Measurements from ENCODE around the gene TM4SF1. TPM values are rescaled to one million over a fixed set of nuclear protein-coding genes. Genes with fewer than 3 reads are reported as not detected.

The TM4SF1 gene
- total and polyA plus RNA-seq, 2 experiments from 2014 or later: 0.10 to 0.74 TPM

DNA sequence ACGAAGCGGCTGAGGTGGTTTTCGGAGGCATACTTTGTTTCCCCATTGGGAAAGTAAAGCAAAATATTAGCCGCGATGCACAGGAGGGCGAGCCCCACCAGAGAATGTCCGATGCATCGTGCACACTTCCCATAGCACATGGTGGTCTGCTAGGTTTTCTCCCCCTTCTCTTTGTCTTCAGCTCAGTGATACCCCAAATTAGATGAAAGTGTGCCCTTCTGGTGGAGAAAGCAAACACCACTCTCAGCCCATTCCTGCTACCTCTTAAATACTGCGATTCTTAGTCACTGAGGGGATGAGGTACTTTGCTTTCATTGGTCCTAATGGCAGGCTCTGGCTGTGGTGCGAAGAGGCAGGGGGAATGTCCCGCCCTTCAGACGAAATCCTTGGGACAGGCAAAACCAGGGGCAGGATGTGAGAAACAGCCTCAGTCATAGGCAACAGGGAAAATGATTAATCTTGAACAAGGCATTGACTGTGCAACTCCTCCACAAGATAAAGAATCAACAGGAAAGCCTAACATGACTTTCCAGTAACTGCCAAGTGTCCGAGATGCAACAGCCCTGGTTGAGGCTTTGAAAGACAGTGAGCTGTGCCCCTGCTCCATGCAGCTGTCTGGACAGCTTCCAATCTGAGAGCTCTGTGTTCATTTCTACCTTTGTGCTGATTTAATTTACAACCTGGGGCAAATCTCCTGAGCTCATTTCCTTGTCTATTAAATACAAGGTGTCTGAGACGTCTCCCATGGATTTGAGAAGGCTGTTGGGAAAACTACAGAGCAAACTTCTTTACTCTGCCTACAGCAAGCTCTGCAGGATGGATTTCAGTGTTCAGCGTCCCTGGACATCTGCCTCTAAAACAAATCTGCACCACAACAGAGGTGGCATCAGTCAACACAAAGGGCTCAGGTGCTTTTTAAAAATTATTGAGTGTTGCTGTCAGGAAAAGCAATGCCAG, at the start of gene TM4SF1 (continued):
- no peak for TF ChIP-seq ZNF331 (CRISPR knock-in tag; IDR thresholded peaks at IDR 0.05; ENCODE audit: low read depth)

DNA sequence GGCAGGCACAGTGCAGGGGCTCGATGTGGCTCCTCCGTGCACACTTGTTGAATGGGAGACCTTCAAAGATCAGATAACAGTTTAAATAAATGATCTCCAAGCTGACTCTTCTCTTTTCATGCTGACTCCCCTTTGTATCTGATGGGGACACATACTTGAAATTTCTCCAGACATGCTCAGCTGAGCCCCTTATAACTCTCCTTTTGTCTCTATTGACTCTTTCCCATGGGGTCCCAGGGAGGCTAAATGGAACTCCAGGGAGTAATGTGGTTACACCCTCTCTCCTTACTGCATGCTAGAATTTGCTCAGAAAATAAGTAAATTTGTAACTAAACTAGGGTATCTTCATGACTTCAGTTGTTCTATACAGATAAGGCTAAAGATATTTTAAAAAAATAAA, 48.9 kb upstream of the TM4SF1 start:
- Histone ChIP-seq H2AFZ (peak overlapping the region; percentile 80), H3K27me3 (ENCODE audit: insufficient read depth) (no peaks in the 10 kb centered on the region), H3K36me3 (ENCODE audit: insufficient read depth) (no peaks in the 10 kb centered on the region), H3F3A (replicated peaks; ENCODE audit: low read depth) (no peaks in the 10 kb centered on the region), H4K20me1 (replicated peaks; ENCODE audit: insufficient read depth) (no peaks in the 10 kb centered on the region), H3K27ac (ENCODE audit: low read depth) (no peak overlapping the region), H3K4me2 (no peak overlapping the region), H3K4me3 (no peak overlapping the region), H3K4me1 (ENCODE audit: insufficient read depth) (no peaks in the 10 kb centered on the region), H3K9me2 (ENCODE audit: insufficient read depth) (no peaks in the 10 kb centered on the region; the same call in 1 of the 2 replicates), H3K79me2 (replicated peaks; ENCODE audit: insufficient read depth) (no peaks in the 10 kb centered on the region)
- no peak overlapping the region for H3K4me3 Mint-ChIP-seq
- no peak overlapping the region for H3K27ac Mint-ChIP-seq
- peaks cover 1% of the 10 kb centered on the region for H3K27me3 Mint-ChIP-seq (ENCODE audit: insufficient read depth, low read depth, poor library complexity)
- no peaks in the 10 kb centered on the region for H3K36me3 Mint-ChIP-seq (ENCODE audit: low read depth)
- ATAC-seq (peak; percentile 76), DNase-seq (ENCODE audit: low spot score) (peak; percentile 54)
- H3K9me3 Mint-ChIP-seq: no peaks in the 10 kb centered on the region
- peaks cover 5% of the 10 kb centered on the region; the same call in 1 of the 3 replicates for H3K4me1 Mint-ChIP-seq
- TF ChIP-seq, protein P1, sequence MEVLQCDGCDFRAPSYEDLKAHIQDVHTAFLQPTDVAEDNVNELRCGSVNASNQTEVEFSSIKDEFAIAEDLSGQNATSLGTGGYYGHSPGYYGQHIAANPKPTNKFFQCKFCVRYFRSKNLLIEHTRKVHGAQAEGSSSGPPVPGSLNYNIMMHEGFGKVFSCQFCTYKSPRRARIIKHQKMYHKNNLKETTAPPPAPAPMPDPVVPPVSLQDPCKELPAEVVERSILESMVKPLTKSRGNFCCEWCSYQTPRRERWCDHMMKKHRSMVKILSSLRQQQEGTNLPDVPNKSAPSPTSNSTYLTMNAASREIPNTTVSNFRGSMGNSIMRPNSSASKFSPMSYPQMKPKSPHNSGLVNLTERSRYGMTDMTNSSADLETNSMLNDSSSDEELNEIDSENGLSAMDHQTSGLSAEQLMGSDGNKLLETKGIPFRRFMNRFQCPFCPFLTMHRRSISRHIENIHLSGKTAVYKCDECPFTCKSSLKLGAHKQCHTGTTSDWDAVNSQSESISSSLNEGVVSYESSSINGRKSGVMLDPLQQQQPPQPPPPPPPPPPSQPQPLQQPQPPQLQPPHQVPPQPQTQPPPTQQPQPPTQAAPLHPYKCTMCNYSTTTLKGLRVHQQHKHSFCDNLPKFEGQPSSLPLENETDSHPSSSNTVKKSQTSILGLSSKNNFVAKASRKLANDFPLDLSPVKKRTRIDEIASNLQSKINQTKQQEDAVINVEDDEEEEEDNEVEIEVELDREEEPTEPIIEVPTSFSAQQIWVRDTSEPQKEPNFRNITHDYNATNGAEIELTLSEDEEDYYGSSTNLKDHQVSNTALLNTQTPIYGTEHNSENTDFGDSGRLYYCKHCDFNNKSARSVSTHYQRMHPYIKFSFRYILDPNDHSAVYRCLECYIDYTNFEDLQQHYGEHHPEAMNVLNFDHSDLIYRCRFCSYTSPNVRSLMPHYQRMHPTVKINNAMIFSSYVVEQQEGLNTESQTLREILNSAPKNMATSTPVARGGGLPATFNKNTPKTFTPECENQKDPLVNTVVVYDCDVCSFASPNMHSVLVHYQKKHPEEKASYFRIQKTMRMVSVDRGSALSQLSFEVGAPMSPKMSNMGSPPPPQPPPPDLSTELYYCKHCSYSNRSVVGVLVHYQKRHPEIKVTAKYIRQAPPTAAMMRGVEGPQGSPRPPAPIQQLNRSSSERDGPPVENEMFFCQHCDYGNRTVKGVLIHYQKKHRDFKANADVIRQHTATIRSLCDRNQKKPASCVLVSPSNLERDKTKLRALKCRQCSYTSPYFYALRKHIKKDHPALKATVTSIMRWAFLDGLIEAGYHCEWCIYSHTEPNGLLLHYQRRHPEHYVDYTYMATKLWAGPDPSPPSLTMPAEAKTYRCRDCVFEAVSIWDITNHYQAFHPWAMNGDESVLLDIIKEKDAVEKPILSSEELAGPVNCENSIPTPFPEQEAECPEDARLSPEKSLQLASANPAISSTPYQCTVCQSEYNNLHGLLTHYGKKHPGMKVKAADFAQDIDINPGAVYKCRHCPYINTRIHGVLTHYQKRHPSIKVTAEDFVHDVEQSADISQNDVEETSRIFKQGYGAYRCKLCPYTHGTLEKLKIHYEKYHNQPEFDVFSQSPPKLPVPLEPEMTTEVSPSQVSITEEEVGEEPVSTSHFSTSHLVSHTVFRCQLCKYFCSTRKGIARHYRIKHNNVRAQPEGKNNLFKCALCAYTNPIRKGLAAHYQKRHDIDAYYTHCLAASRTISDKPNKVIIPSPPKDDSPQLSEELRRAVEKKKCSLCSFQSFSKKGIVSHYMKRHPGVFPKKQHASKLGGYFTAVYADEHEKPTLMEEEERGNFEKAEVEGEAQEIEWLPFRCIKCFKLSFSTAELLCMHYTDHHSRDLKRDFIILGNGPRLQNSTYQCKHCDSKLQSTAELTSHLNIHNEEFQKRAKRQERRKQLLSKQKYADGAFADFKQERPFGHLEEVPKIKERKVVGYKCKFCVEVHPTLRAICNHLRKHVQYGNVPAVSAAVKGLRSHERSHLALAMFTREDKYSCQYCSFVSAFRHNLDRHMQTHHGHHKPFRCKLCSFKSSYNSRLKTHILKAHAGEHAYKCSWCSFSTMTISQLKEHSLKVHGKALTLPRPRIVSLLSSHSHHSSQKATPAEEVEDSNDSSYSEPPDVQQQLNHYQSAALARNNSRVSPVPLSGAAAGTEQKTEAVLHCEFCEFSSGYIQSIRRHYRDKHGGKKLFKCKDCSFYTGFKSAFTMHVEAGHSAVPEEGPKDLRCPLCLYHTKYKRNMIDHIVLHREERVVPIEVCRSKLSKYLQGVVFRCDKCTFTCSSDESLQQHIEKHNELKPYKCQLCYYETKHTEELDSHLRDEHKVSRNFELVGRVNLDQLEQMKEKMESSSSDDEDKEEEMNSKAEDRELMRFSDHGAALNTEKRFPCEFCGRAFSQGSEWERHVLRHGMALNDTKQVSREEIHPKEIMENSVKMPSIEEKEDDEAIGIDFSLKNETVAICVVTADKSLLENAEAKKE (CRISPR knock-in tag; IDR thresholded peaks at IDR 0.05): no peak
- TF ChIP-seq, protein P2, sequence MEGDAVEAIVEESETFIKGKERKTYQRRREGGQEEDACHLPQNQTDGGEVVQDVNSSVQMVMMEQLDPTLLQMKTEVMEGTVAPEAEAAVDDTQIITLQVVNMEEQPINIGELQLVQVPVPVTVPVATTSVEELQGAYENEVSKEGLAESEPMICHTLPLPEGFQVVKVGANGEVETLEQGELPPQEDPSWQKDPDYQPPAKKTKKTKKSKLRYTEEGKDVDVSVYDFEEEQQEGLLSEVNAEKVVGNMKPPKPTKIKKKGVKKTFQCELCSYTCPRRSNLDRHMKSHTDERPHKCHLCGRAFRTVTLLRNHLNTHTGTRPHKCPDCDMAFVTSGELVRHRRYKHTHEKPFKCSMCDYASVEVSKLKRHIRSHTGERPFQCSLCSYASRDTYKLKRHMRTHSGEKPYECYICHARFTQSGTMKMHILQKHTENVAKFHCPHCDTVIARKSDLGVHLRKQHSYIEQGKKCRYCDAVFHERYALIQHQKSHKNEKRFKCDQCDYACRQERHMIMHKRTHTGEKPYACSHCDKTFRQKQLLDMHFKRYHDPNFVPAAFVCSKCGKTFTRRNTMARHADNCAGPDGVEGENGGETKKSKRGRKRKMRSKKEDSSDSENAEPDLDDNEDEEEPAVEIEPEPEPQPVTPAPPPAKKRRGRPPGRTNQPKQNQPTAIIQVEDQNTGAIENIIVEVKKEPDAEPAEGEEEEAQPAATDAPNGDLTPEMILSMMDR (conservative IDR thresholded peaks at IDR 0.05; ENCODE audit: low read depth in 2 of 2): no peak
- TF ChIP-seq CREB1 (CRISPR knock-in tag; IDR thresholded peaks at IDR 0.05; ENCODE audit: low read depth) (no peak), ZNF114 (CRISPR knock-in tag; IDR thresholded peaks at IDR 0.05) (no peak), ZNF331 (CRISPR knock-in tag; IDR thresholded peaks at IDR 0.05; ENCODE audit: low read depth) (no peak), EZH2 (IDR thresholded peaks at IDR 0.05; ENCODE audit: low read depth, unreplicated experiment) (no peak), EZH2phosphoT487 (IDR thresholded peaks at IDR 0.05; ENCODE audit: unreplicated experiment) (no peak), STAT1 (IDR thresholded peaks at IDR 0.05; ENCODE audit: unreplicated experiment) (no peak), JUNB (IDR thresholded peaks at IDR 0.05; ENCODE audit: unreplicated experiment) (no peak)
- TF ChIP-seq, protein P3, sequence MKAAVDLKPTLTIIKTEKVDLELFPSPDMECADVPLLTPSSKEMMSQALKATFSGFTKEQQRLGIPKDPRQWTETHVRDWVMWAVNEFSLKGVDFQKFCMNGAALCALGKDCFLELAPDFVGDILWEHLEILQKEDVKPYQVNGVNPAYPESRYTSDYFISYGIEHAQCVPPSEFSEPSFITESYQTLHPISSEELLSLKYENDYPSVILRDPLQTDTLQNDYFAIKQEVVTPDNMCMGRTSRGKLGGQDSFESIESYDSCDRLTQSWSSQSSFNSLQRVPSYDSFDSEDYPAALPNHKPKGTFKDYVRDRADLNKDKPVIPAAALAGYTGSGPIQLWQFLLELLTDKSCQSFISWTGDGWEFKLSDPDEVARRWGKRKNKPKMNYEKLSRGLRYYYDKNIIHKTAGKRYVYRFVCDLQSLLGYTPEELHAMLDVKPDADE (IDR thresholded peaks at IDR 0.05): no peak
- TF ChIP-seq, protein P4, sequence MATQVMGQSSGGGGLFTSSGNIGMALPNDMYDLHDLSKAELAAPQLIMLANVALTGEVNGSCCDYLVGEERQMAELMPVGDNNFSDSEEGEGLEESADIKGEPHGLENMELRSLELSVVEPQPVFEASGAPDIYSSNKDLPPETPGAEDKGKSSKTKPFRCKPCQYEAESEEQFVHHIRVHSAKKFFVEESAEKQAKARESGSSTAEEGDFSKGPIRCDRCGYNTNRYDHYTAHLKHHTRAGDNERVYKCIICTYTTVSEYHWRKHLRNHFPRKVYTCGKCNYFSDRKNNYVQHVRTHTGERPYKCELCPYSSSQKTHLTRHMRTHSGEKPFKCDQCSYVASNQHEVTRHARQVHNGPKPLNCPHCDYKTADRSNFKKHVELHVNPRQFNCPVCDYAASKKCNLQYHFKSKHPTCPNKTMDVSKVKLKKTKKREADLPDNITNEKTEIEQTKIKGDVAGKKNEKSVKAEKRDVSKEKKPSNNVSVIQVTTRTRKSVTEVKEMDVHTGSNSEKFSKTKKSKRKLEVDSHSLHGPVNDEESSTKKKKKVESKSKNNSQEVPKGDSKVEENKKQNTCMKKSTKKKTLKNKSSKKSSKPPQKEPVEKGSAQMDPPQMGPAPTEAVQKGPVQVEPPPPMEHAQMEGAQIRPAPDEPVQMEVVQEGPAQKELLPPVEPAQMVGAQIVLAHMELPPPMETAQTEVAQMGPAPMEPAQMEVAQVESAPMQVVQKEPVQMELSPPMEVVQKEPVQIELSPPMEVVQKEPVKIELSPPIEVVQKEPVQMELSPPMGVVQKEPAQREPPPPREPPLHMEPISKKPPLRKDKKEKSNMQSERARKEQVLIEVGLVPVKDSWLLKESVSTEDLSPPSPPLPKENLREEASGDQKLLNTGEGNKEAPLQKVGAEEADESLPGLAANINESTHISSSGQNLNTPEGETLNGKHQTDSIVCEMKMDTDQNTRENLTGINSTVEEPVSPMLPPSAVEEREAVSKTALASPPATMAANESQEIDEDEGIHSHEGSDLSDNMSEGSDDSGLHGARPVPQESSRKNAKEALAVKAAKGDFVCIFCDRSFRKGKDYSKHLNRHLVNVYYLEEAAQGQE (IDR thresholded peaks at IDR 0.05; ENCODE audit: unreplicated experiment): no peak
